ENCODE results near the gene FBXO31. TPM values are rescaled to one million over a fixed set of nuclear protein-coding genes. Genes with fewer than 3 reads are reported as not detected.
A peak's percentile ranks its signal among the peaks of the same experiment; 100 is the strongest.

Gene FBXO31
- total and polyA plus RNA-seq, 9 of the 15 experiments (the other 6 are each of a cell fraction or from before 2014, with no cell fraction given), result 0.18 to 33.3 (median 10.9) TPM

- no peak for TF ChIP-seq BRCA1 (IDR thresholded peaks at IDR 0.05)
- no peak for TF ChIP-seq BRCA1 (CRISPR knock-in tag; IDR thresholded peaks at IDR 0.05)
- TF ChIP-seq FOXK1 (CRISPR knock-in tag; IDR thresholded peaks at IDR 0.05; ENCODE audit: borderline replicate concordance), result peak; percentile 59; the same call in 1 of the 2 replicates
- no peak for TF ChIP-seq ZNF174 (CRISPR knock-in tag; IDR thresholded peaks at IDR 0.05)
- no peak for TF ChIP-seq BCLAF1 (IDR thresholded peaks at IDR 0.05; ENCODE audit: borderline replicate concordance in 1 of 2, control insufficient read depth in 1 of 2, low read depth in 2 of 2, low read length in 1 of 2)
- no peak for TF ChIP-seq MXI1 (IDR thresholded peaks at IDR 0.05; ENCODE audit: low read depth, low read length)
- no peak for TF ChIP-seq ZNF232 (CRISPR knock-in tag; IDR thresholded peaks at IDR 0.05)
- TF ChIP-seq CBX8 (IDR thresholded peaks at IDR 0.05; ENCODE audit: borderline replicate concordance, extremely low read depth, low read depth, low read length, poor library complexity, severe bottlenecking), result no peak
- TF ChIP-seq STAT5A (IDR thresholded peaks at IDR 0.05; ENCODE audit: borderline replicate concordance, low read length), result no peak
- TF ChIP-seq EGR1 (conservative IDR thresholded peaks at IDR 0.05), result no peak
- peak; percentile 58; the same call in 1 of the 2 replicates for TF ChIP-seq NKRF (IDR thresholded peaks at IDR 0.05; ENCODE audit: borderline replicate concordance)
- TF ChIP-seq MITF (IDR thresholded peaks at IDR 0.05), result peak; percentile 93
- TF ChIP-seq RBM17 (IDR thresholded peaks at IDR 0.05; ENCODE audit: borderline replicate concordance, low read depth, low read length), result no peak
- no peak for TF ChIP-seq CBX2 (IDR thresholded peaks at IDR 0.05; ENCODE audit: insufficient read depth, low read length, poor library complexity, severe bottlenecking)
- TF ChIP-seq PKNOX1 (IDR thresholded peaks at IDR 0.05), result peak; percentile 99
- no peak for TF ChIP-seq SAP30 (IDR thresholded peaks at IDR 0.05; ENCODE audit: borderline replicate concordance, insufficient read depth, low read depth, low read length, poor library complexity, severe bottlenecking)
- TF ChIP-seq TBL1XR1 (IDR thresholded peaks at IDR 0.05; ENCODE audit: low read length in 2 of 2), result peak in 1 of 2 experiments; percentile 93; a peak in 2 of 4 replicates
- TF ChIP-seq DACH1 (IDR thresholded peaks at IDR 0.05; ENCODE audit: partially characterized antibody), result peak; percentile 7
- TF ChIP-seq PTRF (tag; IDR thresholded peaks at IDR 0.05), result peak; percentile 68; the same call in 1 of the 2 replicates
These were observed 4.6 kb upstream of the FBXO31 start (continued) for GRCh38 chr16:87387942-87388817.

Data from K562 (cell line).